Fibroblast of villous mesenchyme (primary cell): ENCODE data around the gene U2SURP. TPM values are rescaled to one million over a fixed set of nuclear protein-coding genes. Genes with fewer than 3 reads are reported as not detected.

ENCODE experiments used
- DNase-seq: peaks from one replicate; pipeline ENCODE4 v3.0.0-alpha.2; 2010; ENCODE audit warnings: low read depth
- H3K4me3 ChIP-seq: 2 replicates; pipeline ENCODE4 v1.5.1; 2011; ENCODE audit warnings: low read depth, mild to moderate bottlenecking, low read length
- total RNA-seq: library from RNA; depleted of rRNA; stranded (reverse); fragments of >200 nt; gene quantifications from 2 replicates; pipeline ENCODE4 v1.2.3, GENCODE V29; 2012
- TF ChIP-seq, protein P1 (sequence below): IDR thresholded peaks from 2 replicates; pipeline ENCODE4 v1.5.1; 2012; ENCODE audit warnings: low read depth, mild to moderate bottlenecking, low read length; ENCODE audit not compliant: insufficient read depth

The U2SURP gene
- total RNA-seq, 1 donor: 86.4 TPM

DNA sequence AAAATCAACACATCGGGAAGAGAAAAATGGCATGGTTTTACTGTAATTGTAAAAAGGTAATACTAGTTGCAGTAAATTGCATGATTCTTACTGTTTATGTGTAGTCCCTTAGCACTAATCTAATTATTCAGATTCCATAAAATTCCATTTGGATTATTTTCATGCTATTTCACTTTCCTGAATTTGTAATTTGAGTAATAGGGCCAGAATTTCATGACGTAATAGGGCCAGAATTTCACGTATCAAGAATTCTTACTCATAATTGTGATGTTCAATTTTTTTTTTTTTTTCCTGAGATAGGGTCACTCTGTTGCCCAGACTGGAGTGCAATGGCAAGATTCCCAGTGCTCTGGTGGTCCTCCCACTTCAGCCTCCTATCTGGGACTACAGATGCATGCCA lies 2.9 kb upstream of the U2SURP start:
- no peak for DNase-seq
- TF ChIP-seq, protein P1, sequence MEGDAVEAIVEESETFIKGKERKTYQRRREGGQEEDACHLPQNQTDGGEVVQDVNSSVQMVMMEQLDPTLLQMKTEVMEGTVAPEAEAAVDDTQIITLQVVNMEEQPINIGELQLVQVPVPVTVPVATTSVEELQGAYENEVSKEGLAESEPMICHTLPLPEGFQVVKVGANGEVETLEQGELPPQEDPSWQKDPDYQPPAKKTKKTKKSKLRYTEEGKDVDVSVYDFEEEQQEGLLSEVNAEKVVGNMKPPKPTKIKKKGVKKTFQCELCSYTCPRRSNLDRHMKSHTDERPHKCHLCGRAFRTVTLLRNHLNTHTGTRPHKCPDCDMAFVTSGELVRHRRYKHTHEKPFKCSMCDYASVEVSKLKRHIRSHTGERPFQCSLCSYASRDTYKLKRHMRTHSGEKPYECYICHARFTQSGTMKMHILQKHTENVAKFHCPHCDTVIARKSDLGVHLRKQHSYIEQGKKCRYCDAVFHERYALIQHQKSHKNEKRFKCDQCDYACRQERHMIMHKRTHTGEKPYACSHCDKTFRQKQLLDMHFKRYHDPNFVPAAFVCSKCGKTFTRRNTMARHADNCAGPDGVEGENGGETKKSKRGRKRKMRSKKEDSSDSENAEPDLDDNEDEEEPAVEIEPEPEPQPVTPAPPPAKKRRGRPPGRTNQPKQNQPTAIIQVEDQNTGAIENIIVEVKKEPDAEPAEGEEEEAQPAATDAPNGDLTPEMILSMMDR: no peak
- H3K4me3 ChIP-seq: no peak overlapping the region

DNA sequence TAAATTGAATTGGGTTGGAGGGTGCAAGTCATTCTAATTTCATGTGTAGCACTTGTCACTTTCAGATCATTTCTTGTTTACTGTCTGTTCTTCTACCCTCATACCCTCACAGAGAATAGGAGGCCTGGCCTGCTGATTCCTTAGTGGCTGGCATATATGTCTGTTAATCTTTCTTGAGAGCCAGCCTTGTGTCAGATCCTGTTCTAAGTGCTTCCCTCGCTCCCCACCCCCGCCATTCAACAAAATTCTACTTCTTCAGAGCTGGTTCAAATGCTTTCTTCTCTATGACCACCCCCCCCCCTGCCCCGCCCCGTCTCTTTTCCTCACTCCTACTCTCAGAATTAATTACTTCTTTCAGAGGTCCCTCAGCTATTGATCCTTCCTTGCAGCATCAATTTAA lies 1.5 kb upstream of the U2SURP start:
- no peak for DNase-seq
- H3K4me3 ChIP-seq: peak overlapping the region; percentile 68
- TF ChIP-seq, protein P1: no peak

DNA sequence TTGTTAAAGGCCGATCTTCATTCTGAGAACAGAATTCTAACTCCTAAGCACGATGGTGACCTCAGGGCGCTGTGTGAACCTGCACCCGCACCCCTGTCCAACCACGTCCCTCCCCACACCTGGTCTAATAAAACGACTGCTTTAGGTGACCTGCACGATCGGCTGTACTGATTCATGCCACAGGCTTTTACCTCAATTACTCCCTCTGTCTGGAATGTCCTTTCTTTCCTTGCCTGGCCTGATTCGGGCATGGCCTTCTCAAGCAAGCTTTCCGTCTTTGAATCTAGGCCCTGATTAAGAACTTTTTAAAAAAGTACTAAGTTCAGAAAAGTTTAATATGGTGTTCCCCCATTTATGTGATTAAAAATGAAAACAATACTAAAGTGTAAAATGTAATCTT lies 842 bp upstream of the U2SURP start:
- peak overlapping the region; percentile 68 for H3K4me3 ChIP-seq
- DNase-seq: peak; percentile 33
- TF ChIP-seq, protein P1: no peak

DNA sequence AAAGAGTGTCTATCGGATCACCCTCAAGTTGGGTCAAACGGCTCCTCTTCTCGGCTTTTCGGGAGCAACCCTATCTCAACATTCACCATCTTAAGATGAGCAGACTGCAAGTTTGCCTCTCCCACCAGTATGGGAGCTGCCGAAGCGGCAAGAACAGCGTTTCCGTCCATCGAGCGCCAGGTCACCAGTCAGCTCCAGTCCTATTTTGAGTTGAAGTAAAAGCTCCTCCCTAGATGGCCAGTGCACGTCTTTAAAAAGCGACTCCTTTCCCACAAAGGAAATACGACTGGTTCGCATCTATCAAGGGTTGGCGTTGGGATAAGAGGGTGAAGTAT lies 369 bp upstream of the U2SURP start:
- no peak for DNase-seq
- TF ChIP-seq, protein P1: no peak
- H3K4me3 ChIP-seq: peak overlapping the region; percentile 68

DNA sequence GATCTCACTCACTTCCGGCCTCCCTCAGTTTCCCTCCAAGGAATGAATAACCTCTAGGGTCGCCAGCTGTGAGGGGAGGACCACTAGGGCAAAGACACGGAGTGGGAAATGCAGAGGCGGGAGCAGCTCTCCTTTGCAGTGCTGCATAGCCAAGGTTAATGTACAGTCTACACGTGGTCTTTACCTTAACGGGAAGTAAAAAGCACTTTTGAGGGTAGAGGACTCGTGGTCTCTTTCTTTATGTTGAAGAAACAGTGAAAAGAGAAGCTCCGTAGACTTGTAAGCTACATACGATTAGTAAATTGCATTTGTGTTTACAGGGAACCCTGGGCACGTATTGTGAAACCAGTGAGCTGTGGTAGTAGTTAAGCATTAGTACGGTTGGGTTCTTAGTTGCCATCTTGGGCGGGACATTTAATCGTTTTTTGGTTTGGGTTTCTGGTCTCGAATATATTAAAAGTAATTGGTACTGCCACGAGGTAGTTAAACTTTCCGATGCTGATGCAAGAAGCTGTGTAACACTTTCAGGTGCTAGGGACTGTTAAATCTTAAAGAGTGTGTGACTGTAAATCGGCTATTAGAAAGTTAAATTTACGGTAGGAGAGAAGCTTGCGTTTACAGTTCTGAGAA lies 828 bp downstream of the U2SURP start:
- DNase-seq: peak; percentile 60
- TF ChIP-seq, protein P1: no peak
- H3K4me3 ChIP-seq: peak overlapping the region; percentile 68

DNA sequence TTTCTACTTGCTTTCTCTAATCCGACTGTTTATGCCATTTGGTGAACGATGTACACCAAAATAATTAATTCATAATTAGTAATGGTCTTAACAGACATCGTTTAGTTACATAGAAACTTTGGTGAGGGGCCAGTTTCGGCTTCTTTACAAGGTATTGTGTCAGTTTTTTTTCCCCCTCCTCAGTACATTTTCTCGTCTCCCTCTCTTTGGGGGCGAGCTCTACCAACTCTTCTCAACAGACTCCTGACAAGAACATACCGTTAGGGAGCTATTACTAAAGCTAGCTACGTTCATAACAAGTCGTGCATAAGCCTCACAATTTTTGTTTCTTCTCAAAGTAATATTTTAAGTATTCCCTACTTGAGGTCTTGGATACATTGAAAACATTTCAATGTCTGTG lies 1.4 kb downstream of the U2SURP start:
- TF ChIP-seq, protein P1: no peak
- peak overlapping the region; percentile 68 for H3K4me3 ChIP-seq
- DNase-seq: no peak

DNA sequence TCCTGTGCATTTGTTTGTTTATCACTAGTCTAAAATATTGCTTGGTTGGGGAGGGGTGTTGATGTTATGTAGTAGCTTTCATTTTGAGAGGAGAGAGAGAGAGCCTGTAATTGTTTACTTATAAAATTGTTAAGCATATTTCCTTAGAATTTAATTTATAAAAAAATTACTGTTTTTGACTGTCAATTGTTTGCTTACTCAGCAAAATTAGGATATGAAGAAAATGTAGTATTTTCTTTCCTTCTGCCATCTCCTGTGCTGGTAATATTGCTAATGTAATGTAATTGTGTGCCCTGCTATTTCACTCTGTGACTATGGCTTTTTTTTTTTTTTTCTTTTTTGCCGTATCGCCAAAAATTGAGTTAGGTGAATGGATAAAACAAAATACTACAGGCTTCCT lies 3.5 kb downstream of the U2SURP start:
- TF ChIP-seq, protein P1: no peak
- DNase-seq: no peak
- H3K4me3 ChIP-seq: no peak overlapping the region
